HEK293 (cell line): Measurements from ENCODE around the gene FCN1.

Experiments
- CTCF ChIA-PET: fragments of 350-600 bp; formaldehyde crosslinking; extraction: SDS; loops from one replicate; lab custom pipeline; 2021; ENCODE audit warnings: antibody characterized with exemption; lab: Yijun Ruan, JAX
- POLR2A ChIA-PET: fragments of 300-600 bp; formaldehyde crosslinking; extraction: SDS; loops from one replicate; lab custom pipeline; 2020; ENCODE audit warnings: antibody characterized with exemption, inconsistent platforms; lab: Yijun Ruan, JAX
- H3K27ac ChIP-seq: fragments of 200-500 bp; sonication (Bioruptor generic); 2 replicates; pipeline ENCODE4 v1.5.1; 2014; ENCODE audit warnings: low read depth, low read length, control low read depth, inconsistent platforms; ENCODE audit errors: extremely low read depth
- H3K36me3 ChIP-seq, 2 experiments: fragments of 200-500 bp in 1 of 2; sonication (Bioruptor generic) in 1 of 2; 1 replicate in 1 of 2; 2 replicates in 1 of 2; pipeline ENCODE4 v1.5.1; 2014 to 2017; ENCODE audit warnings: inconsistent platforms in 2 of 2, low read length in 2 of 2; ENCODE audit not compliant: control insufficient read depth in 2 of 2, insufficient read depth in 1 of 2
- H3K4me1 ChIP-seq: fragments of 200-500 bp; sonication (Bioruptor generic); 2 replicates; pipeline ENCODE4 v1.5.1; 2014; ENCODE audit warnings: mild to moderate bottlenecking, low read length, inconsistent platforms; ENCODE audit not compliant: control insufficient read depth, insufficient read depth
- H3K4me3 ChIP-seq: 2 replicates; pipeline ENCODE4 v1.5.1; 2011; ENCODE audit warnings: low read depth, mild to moderate bottlenecking, control low read depth, low read length, moderate library complexity
- H3K9me3 ChIP-seq: fragments of 200-500 bp; sonication (Bioruptor generic); 2 replicates; pipeline ENCODE4 v1.5.1; 2014; ENCODE audit warnings: low read depth, low read length, inconsistent platforms; ENCODE audit not compliant: control insufficient read depth, insufficient read depth
- EGR2 ChIP-seq: fragments of 450-650 bp; formaldehyde crosslinking; IDR thresholded peaks from 2 replicates; pipeline ENCODE4 v1.5.1; 2016; ENCODE audit warnings: low read depth, missing biosample characterization, missing genetic modification characterization
- GLIS1 ChIP-seq: fragments of 450-650 bp; formaldehyde crosslinking; IDR thresholded peaks from 2 replicates; pipeline ENCODE4 v1.5.1; 2016; ENCODE audit warnings: missing biosample characterization, missing genetic modification characterization
- HOXA7 ChIP-seq: sonication (generic); formaldehyde crosslinking; IDR thresholded peaks from 2 replicates; pipeline ENCODE4 v1.8.1; 2022; ENCODE audit warnings: missing genetic modification reagents, borderline replicate concordance
- HOXC10 ChIP-seq: sonication (generic); formaldehyde crosslinking; IDR thresholded peaks from 2 replicates; pipeline ENCODE4 v1.8.1; 2023; ENCODE audit warnings: mild to moderate bottlenecking, missing genetic modification reagents
- OSR2 ChIP-seq: fragments of 450-650 bp; formaldehyde crosslinking; IDR thresholded peaks from 2 replicates; pipeline ENCODE4 v1.5.1; 2016; ENCODE audit warnings: missing biosample characterization, missing genetic modification characterization
- ZBTB21 ChIP-seq: fragments of 450-650 bp; formaldehyde crosslinking; IDR thresholded peaks from 2 replicates; pipeline ENCODE4 v1.5.1; 2017; ENCODE audit warnings: missing biosample characterization, missing genetic modification characterization
- ZFHX2 ChIP-seq: fragments of 450-650 bp; formaldehyde crosslinking; conservative IDR thresholded peaks from 2 replicates; pipeline ENCODE4 v1.5.1; 2016; ENCODE audit warnings: missing biosample characterization, missing genetic modification characterization
- ZFP3 ChIP-seq: fragments of 450-650 bp; formaldehyde crosslinking; IDR thresholded peaks from 2 replicates; pipeline ENCODE4 v1.5.1; 2016; ENCODE audit warnings: low read depth, missing biosample characterization, missing genetic modification characterization
- ZNF132 ChIP-seq: fragments of 450-650 bp; formaldehyde crosslinking; IDR thresholded peaks from 2 replicates; pipeline ENCODE4 v1.5.1; 2017; ENCODE audit warnings: missing biosample characterization, missing genetic modification characterization, borderline replicate concordance
- ZNF221 ChIP-seq: fragments of 450-650 bp; formaldehyde crosslinking; IDR thresholded peaks from 2 replicates; pipeline ENCODE4 v1.5.1; 2017; ENCODE audit warnings: missing biosample characterization, missing genetic modification characterization, borderline replicate concordance
- ZNF292 ChIP-seq: fragments of 450-650 bp; formaldehyde crosslinking; IDR thresholded peaks from 2 replicates; pipeline ENCODE4 v1.5.1; 2016; ENCODE audit warnings: low read depth, missing biosample characterization, missing genetic modification characterization, borderline replicate concordance
- ZNF311 ChIP-seq: fragments of 450-650 bp; formaldehyde crosslinking; IDR thresholded peaks from 2 replicates; pipeline ENCODE4 v1.5.1; 2017; ENCODE audit warnings: missing biosample characterization, missing genetic modification characterization, borderline replicate concordance
- ZNF335 ChIP-seq: fragments of 450-650 bp; formaldehyde crosslinking; conservative IDR thresholded peaks from 2 replicates; pipeline ENCODE4 v1.5.1; 2016; ENCODE audit warnings: missing biosample characterization, missing genetic modification characterization
- ZNF433 ChIP-seq: fragments of 450-650 bp; formaldehyde crosslinking; IDR thresholded peaks from 2 replicates; pipeline ENCODE4 v1.5.1; 2016; ENCODE audit warnings: missing biosample characterization, missing genetic modification characterization, low read depth
- ZNF555 ChIP-seq: fragments of 450-650 bp; formaldehyde crosslinking; conservative IDR thresholded peaks from 2 replicates; pipeline ENCODE4 v1.5.1; 2017; ENCODE audit warnings: missing biosample characterization, mild to moderate bottlenecking, missing genetic modification characterization, inconsistent platforms
- ZNF561 ChIP-seq: fragments of 450-650 bp; IDR thresholded peaks from 2 replicates; pipeline ENCODE4 v1.5.1; 2018; ENCODE audit warnings: missing biosample characterization, missing genetic modification characterization, borderline replicate concordance
- ZNF626 ChIP-seq: fragments of 450-650 bp; sonication (Bioruptor Pico); formaldehyde crosslinking; IDR thresholded peaks from 2 replicates; pipeline ENCODE4 v1.5.1; 2018; ENCODE audit warnings: missing biosample characterization, missing genetic modification characterization, inconsistent platforms
- ZNF664 ChIP-seq: fragments of 450-650 bp; formaldehyde crosslinking; IDR thresholded peaks from 2 replicates; pipeline ENCODE4 v1.5.1; 2016; ENCODE audit warnings: missing biosample characterization, missing genetic modification characterization
- ZNF776 ChIP-seq: fragments of 450-650 bp; formaldehyde crosslinking; IDR thresholded peaks from 2 replicates; pipeline ENCODE4 v1.5.0; 2017; ENCODE audit warnings: missing biosample characterization, missing genetic modification characterization, borderline replicate concordance
- ZSCAN16 ChIP-seq: fragments of 450-650 bp; formaldehyde crosslinking; IDR thresholded peaks from 2 replicates; pipeline ENCODE4 v1.5.1; 2016; ENCODE audit warnings: missing biosample characterization, missing genetic modification characterization
- TF ChIP-seq, protein P1 (sequence below): fragments of 450-650 bp; formaldehyde crosslinking; IDR thresholded peaks from 2 replicates; pipeline ENCODE4 v1.5.1; 2017; ENCODE audit warnings: missing biosample characterization, missing genetic modification characterization
- TF ChIP-seq, protein P2 (sequence below): fragments of 450-650 bp; formaldehyde crosslinking; IDR thresholded peaks from 2 replicates; pipeline ENCODE4 v1.5.1; 2017; ENCODE audit warnings: missing biosample characterization, missing genetic modification characterization
- TF ChIP-seq, protein P3 (sequence below): fragments of 450-650 bp; formaldehyde crosslinking; IDR thresholded peaks from 2 replicates; pipeline ENCODE4 v1.5.1; 2016; ENCODE audit warnings: missing biosample characterization, missing genetic modification characterization
- TF ChIP-seq, protein P4 (sequence below): fragments of 450-650 bp; formaldehyde crosslinking; IDR thresholded peaks from 2 replicates; pipeline ENCODE4 v1.5.1; 2016; ENCODE audit warnings: missing biosample characterization, missing genetic modification characterization, low read depth
- TF ChIP-seq, protein P5 (sequence below): fragments of 450-650 bp; formaldehyde crosslinking; IDR thresholded peaks from 2 replicates; pipeline ENCODE4 v1.5.1; 2016; ENCODE audit warnings: missing biosample characterization, missing genetic modification characterization

FCN1 gene

DNA sequence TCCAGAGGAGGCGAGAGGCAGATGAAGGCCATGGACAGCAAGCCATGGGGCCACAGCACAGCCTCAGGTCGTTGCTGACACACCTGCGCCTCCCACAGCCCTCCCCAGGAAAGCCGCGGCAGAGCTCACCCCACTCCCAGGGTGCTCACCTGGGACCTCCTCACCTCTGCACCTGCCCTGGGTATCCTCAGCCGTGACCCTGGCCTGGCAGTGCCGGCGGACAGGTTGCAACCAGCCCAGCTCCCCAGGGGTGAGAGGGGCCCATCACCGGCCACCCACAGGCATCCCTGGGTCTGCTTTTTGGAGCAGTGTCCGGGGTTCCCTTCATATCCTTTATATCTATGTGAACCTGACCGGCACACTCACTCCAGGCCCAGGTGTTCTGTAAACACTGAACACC, 30.4 kb upstream of the FCN1 start:
- H3K9me3 ChIP-seq = no peaks in the 10 kb centered on the region
- POLR2A ChIA-PET = no interaction called here
- no peaks in the 10 kb centered on the region for H3K36me3 ChIP-seq
- no peak overlapping the region for H3K4me3 ChIP-seq
- no peak overlapping the region for H3K27ac ChIP-seq
- CTCF ChIA-PET = interaction anchor here (0.7 to 1.0 kb wide), 3 partner anchors 27 to 199 kb away, joined by 3 read pairs; no protein-coding TSS in a partner anchor
- TF ChIP-seq ZNF335 (tag by site-specific recombination) (no peak), ZNF561 (tag by site-specific recombination) (no peak), ZNF433 (tag by site-specific recombination) (no peak), ZNF132 (tag by site-specific recombination) (no peak), ZSCAN16 (tag by site-specific recombination) (0 out of 2 replicates have a peak, but pooled peaks have one; percentile 44)
- TF ChIP-seq, protein P1, sequence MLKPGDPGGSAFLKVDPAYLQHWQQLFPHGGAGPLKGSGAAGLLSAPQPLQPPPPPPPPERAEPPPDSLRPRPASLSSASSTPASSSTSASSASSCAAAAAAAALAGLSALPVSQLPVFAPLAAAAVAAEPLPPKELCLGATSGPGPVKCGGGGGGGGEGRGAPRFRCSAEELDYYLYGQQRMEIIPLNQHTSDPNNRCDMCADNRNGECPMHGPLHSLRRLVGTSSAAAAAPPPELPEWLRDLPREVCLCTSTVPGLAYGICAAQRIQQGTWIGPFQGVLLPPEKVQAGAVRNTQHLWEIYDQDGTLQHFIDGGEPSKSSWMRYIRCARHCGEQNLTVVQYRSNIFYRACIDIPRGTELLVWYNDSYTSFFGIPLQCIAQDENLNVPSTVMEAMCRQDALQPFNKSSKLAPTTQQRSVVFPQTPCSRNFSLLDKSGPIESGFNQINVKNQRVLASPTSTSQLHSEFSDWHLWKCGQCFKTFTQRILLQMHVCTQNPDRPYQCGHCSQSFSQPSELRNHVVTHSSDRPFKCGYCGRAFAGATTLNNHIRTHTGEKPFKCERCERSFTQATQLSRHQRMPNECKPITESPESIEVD (tag by site-specific recombination) = no peak
- no peaks in the 10 kb centered on the region for H3K4me1 ChIP-seq

DNA sequence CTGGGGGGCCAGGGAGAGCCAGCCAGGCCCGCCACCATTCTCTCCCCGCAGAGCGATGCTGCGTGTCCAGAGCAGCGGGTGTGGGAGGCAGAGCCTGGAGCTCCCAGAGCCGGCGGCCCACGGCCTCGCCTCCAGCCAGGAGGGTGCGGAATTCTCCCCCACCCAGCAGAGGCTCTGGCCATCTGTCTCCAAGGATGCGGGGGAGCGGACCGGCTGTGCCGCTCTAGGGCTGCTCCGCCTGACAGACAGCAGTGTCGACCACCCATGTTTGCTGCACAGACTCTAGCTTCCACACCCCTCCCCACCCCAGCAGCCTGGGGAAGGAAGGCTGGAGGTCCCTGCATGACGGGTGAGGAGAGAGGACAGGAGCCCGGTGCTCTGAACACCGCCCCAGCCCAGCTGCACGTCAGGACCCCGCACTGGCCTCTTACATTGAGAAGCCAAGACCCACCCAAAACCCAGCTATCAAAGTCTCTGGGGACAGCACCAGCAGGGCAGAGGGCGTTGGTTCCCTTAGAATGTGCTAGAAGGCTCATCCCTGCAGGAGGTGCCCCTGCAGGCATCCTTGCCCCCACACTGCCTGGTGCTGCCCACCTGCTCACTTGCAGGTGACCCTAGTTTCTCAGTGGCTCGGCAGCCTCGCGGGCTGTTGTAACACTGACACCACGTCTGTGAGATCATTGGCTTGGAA, 29.7 kb upstream of the FCN1 start:
- Histone ChIP-seq H3K4me3 (no peak overlapping the region), H3K27ac (no peak overlapping the region), H3K36me3 (no peaks in the 10 kb centered on the region), H3K4me1 (no peaks in the 10 kb centered on the region), H3K9me3 (no peaks in the 10 kb centered on the region)
- CTCF ChIA-PET = interaction anchor here (0.6 to 1.0 kb wide), 4 partner anchors 8 to 198 kb away, joined by 3 read pairs; no protein-coding TSS in a partner anchor
- POLR2A ChIA-PET = no interaction called here
- TF ChIP-seq ZNF221 (tag by site-specific recombination) (no peak), ZNF626 (tag by site-specific recombination) (no peak), HOXC10 (CRISPR knock-in tag) (no peak), ZFP3 (tag by site-specific recombination) (no peak), OSR2 (tag by site-specific recombination) (no peak), EGR2 (tag by site-specific recombination) (peak; percentile 78), GLIS1 (0 out of 2 replicates have a peak, but pooled peaks have one; percentile 9), ZNF292 (tag by site-specific recombination) (no peak), ZNF311 (no peak), ZFHX2 (tag by site-specific recombination) (peak; percentile 51; the same call in 1 of the 2 replicates), ZNF776 (tag by site-specific recombination) (no peak), ZBTB21 (no peak), ZNF555 (tag by site-specific recombination) (no peak), ZNF664 (no peak), HOXA7 (CRISPR knock-in tag) (no peak)
- TF ChIP-seq, protein P2, sequence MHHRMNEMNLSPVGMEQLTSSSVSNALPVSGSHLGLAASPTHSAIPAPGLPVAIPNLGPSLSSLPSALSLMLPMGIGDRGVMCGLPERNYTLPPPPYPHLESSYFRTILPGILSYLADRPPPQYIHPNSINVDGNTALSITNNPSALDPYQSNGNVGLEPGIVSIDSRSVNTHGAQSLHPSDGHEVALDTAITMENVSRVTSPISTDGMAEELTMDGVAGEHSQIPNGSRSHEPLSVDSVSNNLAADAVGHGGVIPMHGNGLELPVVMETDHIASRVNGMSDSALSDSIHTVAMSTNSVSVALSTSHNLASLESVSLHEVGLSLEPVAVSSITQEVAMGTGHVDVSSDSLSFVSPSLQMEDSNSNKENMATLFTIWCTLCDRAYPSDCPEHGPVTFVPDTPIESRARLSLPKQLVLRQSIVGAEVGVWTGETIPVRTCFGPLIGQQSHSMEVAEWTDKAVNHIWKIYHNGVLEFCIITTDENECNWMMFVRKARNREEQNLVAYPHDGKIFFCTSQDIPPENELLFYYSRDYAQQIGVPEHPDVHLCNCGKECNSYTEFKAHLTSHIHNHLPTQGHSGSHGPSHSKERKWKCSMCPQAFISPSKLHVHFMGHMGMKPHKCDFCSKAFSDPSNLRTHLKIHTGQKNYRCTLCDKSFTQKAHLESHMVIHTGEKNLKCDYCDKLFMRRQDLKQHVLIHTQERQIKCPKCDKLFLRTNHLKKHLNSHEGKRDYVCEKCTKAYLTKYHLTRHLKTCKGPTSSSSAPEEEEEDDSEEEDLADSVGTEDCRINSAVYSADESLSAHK (tag by site-specific recombination) = no peak
- TF ChIP-seq, protein P3, sequence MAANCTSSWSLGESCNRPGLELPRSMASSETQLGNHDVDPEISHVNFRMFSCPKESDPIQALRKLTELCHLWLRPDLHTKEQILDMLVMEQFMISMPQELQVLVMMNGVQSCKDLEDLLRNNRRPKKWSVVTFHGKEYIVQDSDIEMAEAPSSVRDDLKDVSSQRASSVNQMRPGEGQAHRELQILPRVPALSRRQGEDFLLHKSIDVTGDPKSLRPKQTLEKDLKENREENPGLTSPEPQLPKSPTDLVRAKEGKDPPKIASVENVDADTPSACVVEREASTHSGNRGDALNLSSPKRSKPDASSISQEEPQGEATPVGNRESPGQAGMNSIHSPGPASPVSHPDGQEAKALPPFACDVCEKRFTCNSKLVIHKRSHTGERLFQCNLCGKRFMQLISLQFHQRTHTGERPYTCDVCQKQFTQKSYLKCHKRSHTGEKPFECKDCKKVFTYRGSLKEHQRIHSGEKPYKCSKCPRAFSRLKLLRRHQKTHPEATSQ (tag by site-specific recombination) = no peak
- TF ChIP-seq, protein P4, sequence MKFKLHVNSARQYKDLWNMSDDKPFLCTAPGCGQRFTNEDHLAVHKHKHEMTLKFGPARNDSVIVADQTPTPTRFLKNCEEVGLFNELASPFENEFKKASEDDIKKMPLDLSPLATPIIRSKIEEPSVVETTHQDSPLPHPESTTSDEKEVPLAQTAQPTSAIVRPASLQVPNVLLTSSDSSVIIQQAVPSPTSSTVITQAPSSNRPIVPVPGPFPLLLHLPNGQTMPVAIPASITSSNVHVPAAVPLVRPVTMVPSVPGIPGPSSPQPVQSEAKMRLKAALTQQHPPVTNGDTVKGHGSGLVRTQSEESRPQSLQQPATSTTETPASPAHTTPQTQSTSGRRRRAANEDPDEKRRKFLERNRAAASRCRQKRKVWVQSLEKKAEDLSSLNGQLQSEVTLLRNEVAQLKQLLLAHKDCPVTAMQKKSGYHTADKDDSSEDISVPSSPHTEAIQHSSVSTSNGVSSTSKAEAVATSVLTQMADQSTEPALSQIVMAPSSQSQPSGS (tag by site-specific recombination) = no peak
- TF ChIP-seq, protein P5, sequence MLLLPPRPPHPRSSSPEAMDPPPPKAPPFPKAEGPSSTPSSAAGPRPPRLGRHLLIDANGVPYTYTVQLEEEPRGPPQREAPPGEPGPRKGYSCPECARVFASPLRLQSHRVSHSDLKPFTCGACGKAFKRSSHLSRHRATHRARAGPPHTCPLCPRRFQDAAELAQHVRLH (tag by site-specific recombination) = no peak
- TF ChIP-seq, protein P1 (tag by site-specific recombination) = no peak
